Cardiac fibroblast (primary cell): ENCODE results near the gene RNGTT.
A peak's percentile ranks its signal among the peaks of the same experiment; 100 is the strongest.

Experiments used
- DNase-seq, 2 donors: peaks; one replicate each; pipeline versions ENCODE4 v3.0.0 to v3.0.0-alpha.2; 2010; ENCODE audit warnings: low read depth in 2 of 2
- H3K4me3 ChIP-seq, 2 donors: replicated peaks in 1 of 2; 1 replicate in 1 of 2; 2 replicates in 1 of 2; pipeline ENCODE4 v1.5.1; 2011; ENCODE audit warnings: low read depth in 2 of 2, low read length in 2 of 2, mild to moderate bottlenecking in 2 of 2, moderate library complexity in 1 of 2
- TF ChIP-seq, protein P1 (sequence below): IDR thresholded peaks from one replicate; pipeline ENCODE4 v1.5.1; 2011; ENCODE audit warnings: low read depth, mild to moderate bottlenecking, low read length, inconsistent platforms

RNGTT gene

DNA sequence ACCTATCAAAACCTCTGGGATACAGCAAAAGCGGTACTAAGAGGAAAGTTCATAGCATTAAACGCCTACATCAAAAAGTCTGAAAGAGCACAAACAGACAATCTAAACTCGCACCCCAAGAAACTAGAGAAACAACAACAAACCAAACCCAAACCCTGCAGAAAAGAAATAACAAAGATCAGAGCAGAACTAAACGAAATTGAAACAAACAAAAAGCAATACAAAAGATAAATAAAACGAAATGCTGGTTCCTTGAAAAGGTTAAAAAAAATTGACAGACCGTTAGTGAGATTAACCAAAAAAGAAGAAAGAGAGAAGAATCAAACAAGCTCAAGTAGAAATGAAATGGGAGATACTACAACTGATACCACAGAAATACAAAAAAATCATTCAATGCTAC, 302.3 kb downstream of the RNGTT start:
- no peak for DNase-seq
- H3K4me3 ChIP-seq, result no peak overlapping the region
- TF ChIP-seq, protein P1, sequence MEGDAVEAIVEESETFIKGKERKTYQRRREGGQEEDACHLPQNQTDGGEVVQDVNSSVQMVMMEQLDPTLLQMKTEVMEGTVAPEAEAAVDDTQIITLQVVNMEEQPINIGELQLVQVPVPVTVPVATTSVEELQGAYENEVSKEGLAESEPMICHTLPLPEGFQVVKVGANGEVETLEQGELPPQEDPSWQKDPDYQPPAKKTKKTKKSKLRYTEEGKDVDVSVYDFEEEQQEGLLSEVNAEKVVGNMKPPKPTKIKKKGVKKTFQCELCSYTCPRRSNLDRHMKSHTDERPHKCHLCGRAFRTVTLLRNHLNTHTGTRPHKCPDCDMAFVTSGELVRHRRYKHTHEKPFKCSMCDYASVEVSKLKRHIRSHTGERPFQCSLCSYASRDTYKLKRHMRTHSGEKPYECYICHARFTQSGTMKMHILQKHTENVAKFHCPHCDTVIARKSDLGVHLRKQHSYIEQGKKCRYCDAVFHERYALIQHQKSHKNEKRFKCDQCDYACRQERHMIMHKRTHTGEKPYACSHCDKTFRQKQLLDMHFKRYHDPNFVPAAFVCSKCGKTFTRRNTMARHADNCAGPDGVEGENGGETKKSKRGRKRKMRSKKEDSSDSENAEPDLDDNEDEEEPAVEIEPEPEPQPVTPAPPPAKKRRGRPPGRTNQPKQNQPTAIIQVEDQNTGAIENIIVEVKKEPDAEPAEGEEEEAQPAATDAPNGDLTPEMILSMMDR, result no peak

DNA sequence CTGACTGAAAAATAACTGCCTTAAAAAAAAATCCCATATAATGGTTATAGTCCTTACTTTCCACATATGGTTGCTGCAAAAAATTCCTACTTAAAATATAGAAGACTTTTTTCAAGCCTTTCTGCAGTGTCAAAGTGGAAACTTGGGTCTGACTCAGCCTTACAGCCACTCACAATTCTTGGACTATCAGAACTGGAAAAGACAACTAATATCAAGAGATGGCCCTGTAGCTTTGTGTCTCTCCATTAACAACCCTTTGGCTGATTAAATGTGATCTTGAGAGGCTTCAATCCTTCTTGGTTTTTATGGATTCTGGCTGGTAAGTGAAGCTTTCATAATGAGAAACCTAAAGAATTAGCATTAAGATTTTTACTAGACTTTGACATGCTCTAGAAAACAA, 307.8 kb downstream of the RNGTT start:
- no peak for DNase-seq
- no peak overlapping the region for H3K4me3 ChIP-seq
- TF ChIP-seq, protein P1, result no peak

- DNase-seq, result no peak
- TF ChIP-seq, protein P1, result no peak
- H3K4me3 ChIP-seq, result no peak overlapping the region
These were observed 309.5 kb downstream of the RNGTT start for GRCh38 chr6:88653936-88654335.

GRCh38 chr6:88651400-88651799, 312.0 kb downstream of the RNGTT start:
- DNase-seq, result no peak
- TF ChIP-seq, protein P1, result no peak
- H3K4me3 ChIP-seq, result no peak overlapping the region

DNA sequence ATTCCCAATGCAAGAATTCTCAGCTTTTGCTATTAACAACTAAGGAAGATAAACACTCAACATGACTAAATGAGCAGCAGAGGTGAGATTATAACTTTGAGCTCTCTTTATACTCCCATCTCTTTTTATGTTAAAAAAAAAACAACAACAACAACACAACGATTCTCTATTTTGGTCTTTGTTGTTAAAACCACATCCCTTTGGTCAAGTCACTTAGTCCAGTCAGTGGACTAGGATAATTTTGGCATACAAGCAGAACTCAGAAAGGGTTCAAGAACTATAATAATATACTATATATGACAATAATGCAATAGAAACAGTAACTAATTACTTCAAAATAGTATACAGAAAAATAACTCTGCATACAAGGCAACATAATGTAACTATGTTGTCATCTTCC, 312.4 kb downstream of the RNGTT start:
- no peak for DNase-seq
- TF ChIP-seq, protein P1, result no peak
- no peak overlapping the region for H3K4me3 ChIP-seq

GRCh38 chr6:88650029-88650619, 313.3 kb downstream of the RNGTT start:
- no peak overlapping the region for H3K4me3 ChIP-seq
- DNase-seq, result peak; percentile 60 to 82
- TF ChIP-seq, protein P1, result no peak

DNA sequence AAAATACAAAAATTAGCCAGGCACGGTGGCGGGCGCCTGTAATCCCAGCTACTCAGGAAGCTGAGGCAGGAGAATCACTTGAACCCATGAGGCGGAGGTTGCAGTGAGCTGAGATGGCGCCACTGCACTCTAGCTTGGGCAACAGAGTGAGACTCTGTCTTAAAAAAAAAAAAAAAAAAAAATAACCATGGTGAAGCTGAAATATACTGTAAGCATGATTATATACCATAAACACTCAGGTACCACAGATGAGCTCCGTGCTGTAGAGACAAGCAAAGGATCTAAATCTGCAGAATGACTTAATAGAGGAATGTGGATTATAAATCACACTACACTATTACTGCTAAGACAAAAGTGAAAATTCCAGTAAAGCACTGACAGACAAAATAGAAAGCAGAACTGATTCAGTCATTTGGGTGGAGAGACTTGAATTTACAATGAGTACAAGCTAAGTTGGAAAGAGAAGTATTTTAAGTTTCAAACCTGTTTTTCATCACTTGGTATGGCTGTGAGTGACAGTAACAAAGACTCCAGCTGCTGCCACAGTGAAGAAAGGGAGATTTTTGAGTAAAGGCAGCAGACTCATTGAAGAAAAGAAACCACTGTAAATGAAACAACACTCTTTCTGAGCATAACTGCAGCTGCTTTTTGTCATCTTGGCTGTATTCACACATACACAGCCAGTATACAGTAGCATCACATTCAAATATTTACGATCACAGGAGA, 322.1 kb downstream of the RNGTT start:
- DNase-seq, result peak in 1 of 2 donors; percentile 8
- no peak overlapping the region for H3K4me3 ChIP-seq
- TF ChIP-seq, protein P1, result no peak
